SU-DHL-6 (cell line): ENCODE results near the gene GGN.

Experiments
- H2AFZ ChIP-seq: fragments of 200-600 bp; sonication (generic); 2 replicates; pipeline ENCODE4 v1.6.1; 2014; ENCODE audit warnings: low read depth, mild to moderate bottlenecking, moderate library complexity, mixed read lengths, antibody characterized with exemption, low read length; ENCODE audit not compliant: severe bottlenecking
- H3F3A ChIP-seq: fragments of 200-600 bp; shearing (Covaris generic); 2 replicates; pipeline ENCODE4 v1.6.0; 2016; ENCODE audit warnings: antibody characterized with exemption, mild to moderate bottlenecking; ENCODE audit not compliant: insufficient read depth
- H3K27ac ChIP-seq: fragments of 200-600 bp; sonication (generic); 2 replicates; pipeline ENCODE4 v1.5.1; 2016; ENCODE audit warnings: low read depth, mild to moderate bottlenecking, low read length, moderate library complexity, mixed read lengths
- H3K27me3 ChIP-seq: fragments of 200-600 bp; sonication (generic), shearing (Covaris generic); 2 replicates; pipeline ENCODE4 v1.6.0; 2014; ENCODE audit warnings: mild to moderate bottlenecking, low read length
- H3K36me3 ChIP-seq: fragments of 200-600 bp; sonication (generic); 2 replicates; pipeline ENCODE4 v1.6.1; 2014; ENCODE audit warnings: mild to moderate bottlenecking, low read length, mixed read lengths
- H3K4me2 ChIP-seq: fragments of 300-600, 200-600 bp; shearing (Covaris generic), sonication (generic); 2 replicates; pipeline ENCODE4 v1.6.0; 2014; ENCODE audit warnings: low read length, low read depth, mild to moderate bottlenecking; ENCODE audit not compliant: poor library complexity, severe bottlenecking
- H3K4me3 ChIP-seq: fragments of 200-600 bp; sonication (generic); 2 replicates; pipeline ENCODE4 v1.5.1; 2014; ENCODE audit warnings: antibody characterized with exemption, low read length, mild to moderate bottlenecking, mixed read lengths; ENCODE audit not compliant: insufficient read depth, poor library complexity, severe bottlenecking
- H3K79me2 ChIP-seq: fragments of 200-600 bp; sonication (generic); 2 replicates; pipeline ENCODE4 v1.6.1; 2014; ENCODE audit warnings: mild to moderate bottlenecking, low read length, moderate library complexity; ENCODE audit not compliant: insufficient read depth
- H3K9ac ChIP-seq: fragments of 200-600 bp; sonication (generic); 2 replicates; pipeline ENCODE4 v1.7.0; 2014; ENCODE audit warnings: mild to moderate bottlenecking, low read length
- H3K9me2 ChIP-seq: fragments of 200-600 bp; sonication (generic); replicated peaks from 2 replicates; pipeline ENCODE4 v1.6.1; 2014; ENCODE audit warnings: low read length; ENCODE audit not compliant: insufficient read depth
- H3K9me3 ChIP-seq: fragments of 200-600 bp; sonication (generic); 2 replicates; pipeline ENCODE4 v1.6.1; 2014; ENCODE audit warnings: low read length, mixed read lengths; ENCODE audit not compliant: insufficient read depth
- H4K20me1 ChIP-seq: fragments of 200-600 bp; sonication (generic); 2 replicates; pipeline ENCODE4 v1.6.1; 2014; ENCODE audit warnings: low read depth, mild to moderate bottlenecking, antibody characterized with exemption, low read length, moderate library complexity, mixed read lengths
- CTCF ChIP-seq: fragments of 200-600 bp; sonication (generic); IDR thresholded peaks from one replicate; pipeline ENCODE4 v1.5.1; 2017; ENCODE audit warnings: antibody characterized with exemption, mild to moderate bottlenecking, low read length, moderate library complexity; ENCODE audit not compliant: insufficient read depth, poor library complexity, severe bottlenecking
- EZH2phosphoT487 ChIP-seq: fragments of 200-600 bp; sonication (generic), shearing (Covaris generic); conservative IDR thresholded peaks from 2 replicates; pipeline ENCODE4 v1.6.1; 2018; ENCODE audit warnings: mild to moderate bottlenecking, antibody characterized with exemption, low read length, moderate library complexity, mixed read lengths

The GGN gene

GRCh38 chr19:38401148-38401547 lies 13.3 kb upstream of the GGN start:
- no peak overlapping the region for H3K4me2 ChIP-seq
- H4K20me1 ChIP-seq = no peaks in the 10 kb centered on the region
- no peaks in the 10 kb centered on the region for H3F3A ChIP-seq
- no peak overlapping the region for H3K27ac ChIP-seq
- no peak overlapping the region for H3K4me3 ChIP-seq
- H3K27me3 ChIP-seq = no peaks in the 10 kb centered on the region
- H3K9me3 ChIP-seq = no peaks in the 10 kb centered on the region
- H3K79me2 ChIP-seq = no peaks in the 10 kb centered on the region
- TF ChIP-seq CTCF = no peak
- TF ChIP-seq EZH2phosphoT487 = no peak
- no peak overlapping the region for H2AFZ ChIP-seq
- no peaks in the 10 kb centered on the region for H3K36me3 ChIP-seq
- no peaks in the 10 kb centered on the region for H3K9me2 ChIP-seq
- no peak overlapping the region for H3K9ac ChIP-seq

- Histone ChIP-seq H3K27me3 (no peaks in the 10 kb centered on the region), H3K27ac (no peak overlapping the region), H3K9me2 (no peaks in the 10 kb centered on the region), H4K20me1 (no peaks in the 10 kb centered on the region), H2AFZ (no peak overlapping the region), H3K9ac (no peak overlapping the region), H3K4me2 (no peak overlapping the region), H3K79me2 (no peaks in the 10 kb centered on the region), H3K9me3 (no peaks in the 10 kb centered on the region), H3F3A (no peaks in the 10 kb centered on the region), H3K4me3 (no peak overlapping the region), H3K36me3 (no peaks in the 10 kb centered on the region)
- TF ChIP-seq EZH2phosphoT487 (no peak), CTCF (no peak)
Measured at GRCh38 chr19:38400361-38400760, 12.5 kb upstream of the GGN start.

- H3K27me3 ChIP-seq = no peaks in the 10 kb centered on the region
Measured at GRCh38 chr19:38399537-38399936, 11.7 kb upstream of the GGN start.

More at GRCh38 chr19:38399537-38399936, 11.7 kb upstream of the GGN start:
- Histone ChIP-seq H3K9me2 (no peaks in the 10 kb centered on the region), H3K4me2 (no peak overlapping the region), H3K79me2 (no peaks in the 10 kb centered on the region), H3K9me3 (no peaks in the 10 kb centered on the region), H3K27ac (no peak overlapping the region), H2AFZ (no peak overlapping the region), H3K9ac (no peak overlapping the region), H4K20me1 (no peaks in the 10 kb centered on the region), H3K36me3 (no peaks in the 10 kb centered on the region), H3F3A (no peaks in the 10 kb centered on the region), H3K4me3 (no peak overlapping the region)
- TF ChIP-seq CTCF = no peak
- no peak for TF ChIP-seq EZH2phosphoT487
